Endodermal cell (in vitro differentiated cells): ENCODE results near the gene SMIM28. TPM values are rescaled to one million over a fixed set of nuclear protein-coding genes. Genes with fewer than 3 reads are reported as not detected.

Experiments used
- DNase-seq: peaks from one replicate; pipeline ENCODE4 v3.0.0-alpha.2; 2017
- H3K27ac ChIP-seq: 2 replicates; pipeline ENCODE4 v1.5.1; 2013; ENCODE audit warnings: mild to moderate bottlenecking, low read depth, low read length, moderate library complexity
- H3K27me3 ChIP-seq: 2 replicates; pipeline ENCODE4 v1.6.1; 2013; ENCODE audit warnings: mild to moderate bottlenecking, low read length, moderate library complexity; ENCODE audit not compliant: insufficient read depth, control insufficient read depth, poor library complexity, severe bottlenecking
- H3K36me3 ChIP-seq: 2 replicates; pipeline ENCODE4 v1.7.0; 2013; ENCODE audit warnings: mild to moderate bottlenecking, low read length, moderate library complexity; ENCODE audit not compliant: control insufficient read depth, insufficient read depth
- H3K4me1 ChIP-seq: one replicate; pipeline ENCODE4 v1.7.0; 2013; ENCODE audit warnings: low read length; ENCODE audit not compliant: control insufficient read depth, insufficient read depth
- H3K4me3 ChIP-seq: 2 replicates; pipeline ENCODE4 v1.5.1; 2013; ENCODE audit warnings: mild to moderate bottlenecking, low read length, moderate library complexity
- H3K9ac ChIP-seq: 2 replicates; pipeline ENCODE4 v1.6.1; 2013; ENCODE audit warnings: mild to moderate bottlenecking, low read length, moderate library complexity; ENCODE audit not compliant: poor library complexity, severe bottlenecking; ENCODE audit errors: extremely low read depth
- H3K9me3 ChIP-seq: 2 replicates; pipeline ENCODE4 v1.6.1; 2013; ENCODE audit warnings: mild to moderate bottlenecking, low read length, moderate library complexity; ENCODE audit not compliant: control insufficient read depth
- H3K27ac Mint-ChIP-seq: 2 replicates; pipeline ENCODE4 v1.8.0; 2020; ENCODE audit warnings: mixed read lengths
- H3K27me3 Mint-ChIP-seq: 2 replicates; pipeline ENCODE4 v1.8.0; 2021; ENCODE audit warnings: mild to moderate bottlenecking, mixed read lengths; ENCODE audit not compliant: insufficient read depth
- H3K36me3 Mint-ChIP-seq: 2 replicates; pipeline ENCODE4 v1.8.0; 2020; ENCODE audit warnings: low read depth, mixed read lengths
- H3K4me1 Mint-ChIP-seq: 2 replicates; pipeline ENCODE4 v1.8.0; 2020; ENCODE audit warnings: mixed read lengths
- H3K4me3 Mint-ChIP-seq: 2 replicates; pipeline ENCODE4 v1.8.0; 2020; ENCODE audit warnings: mild to moderate bottlenecking, moderate library complexity, mixed read lengths
- H3K9me3 Mint-ChIP-seq: 2 replicates; pipeline ENCODE4 v1.8.0; 2020; ENCODE audit warnings: mild to moderate bottlenecking, mixed read lengths
- CTCF ChIP-seq: fragments of 200-600 bp; sonication (generic); conservative IDR thresholded peaks from 2 replicates; pipeline ENCODE4 v1.5.0; 2021; ENCODE audit warnings: antibody characterized with exemption, mild to moderate bottlenecking
- WGBS, 2 experiments: methylation state at CpG; one replicate each; pipeline versions ENCODE4 v1.1.5 to v1.1.7; 2013; ENCODE audit warnings: missing lambda C conversion rate in 2 of 2, mixed read lengths in 1 of 2; ENCODE audit not compliant: insufficient coverage in 1 of 2, insufficient read length in 1 of 2; 5-methylcytosine and 5-hydroxymethylcytosine counted together
- total RNA-seq, 2 donors: library from RNA; stranded (reverse); fragmentation: NEBNext Ultra II Directional in 1 of 2; extraction: Animal tissue kit (Norgen Biotek cat#: 25700) in 1 of 2; gene quantifications; 2 replicates in 1 of 2; 3 replicates in 1 of 2; pipeline ENCODE4 v1.2.1, GENCODE V29; 2021

SMIM28 gene
- total RNA-seq, 2 donors from 2014 or later = 0.33 TPM; not detected in 1

- H3K9ac ChIP-seq = no peak overlapping the region
- H3K9me3 ChIP-seq = no peaks in the 10 kb centered on the region
- H3K4me1 Mint-ChIP-seq = peaks cover 39% of the 10 kb centered on the region
- H3K27me3 Mint-ChIP-seq = no peaks in the 10 kb centered on the region
- no peak overlapping the region for H3K27ac Mint-ChIP-seq
- H3K4me1 ChIP-seq = peaks cover 15% of the 10 kb centered on the region
- DNase-seq = no peak
- no peak overlapping the region for H3K27ac ChIP-seq
- H3K9me3 Mint-ChIP-seq = peaks cover 9% of the 10 kb centered on the region
- no peak overlapping the region for H3K4me3 Mint-ChIP-seq
- peak; percentile 44 for TF ChIP-seq CTCF
- H3K36me3 Mint-ChIP-seq = no peaks in the 10 kb centered on the region
- H3K4me3 ChIP-seq = no peak overlapping the region
- H3K27me3 ChIP-seq = no peaks in the 10 kb centered on the region
- H3K36me3 ChIP-seq = no peaks in the 10 kb centered on the region
Observed at GRCh38 chr6:138372711-138373463, 4.8 kb upstream of the SMIM28 start.

GRCh38 chr6:138374230-138374629 lies 3.5 kb upstream of the SMIM28 start:
- DNase-seq = no peak
- no peak overlapping the region for H3K27ac ChIP-seq
- no peaks in the 10 kb centered on the region for H3K27me3 ChIP-seq
- H3K9ac ChIP-seq = no peak overlapping the region
- TF ChIP-seq CTCF = no peak
- Mint-ChIP-seq H3K36me3 (no peaks in the 10 kb centered on the region), H3K4me1 (peaks cover 49% of the 10 kb centered on the region), H3K27me3 (no peaks in the 10 kb centered on the region), H3K4me3 (no peak overlapping the region), H3K9me3 (no peaks in the 10 kb centered on the region), H3K27ac (no peak overlapping the region)
- no peak overlapping the region for H3K4me3 ChIP-seq
- no peaks in the 10 kb centered on the region for H3K36me3 ChIP-seq
- peaks cover 17% of the 10 kb centered on the region for H3K4me1 ChIP-seq
- no peaks in the 10 kb centered on the region for H3K9me3 ChIP-seq

- no peak overlapping the region for H3K9ac ChIP-seq
- H3K4me3 ChIP-seq = no peak overlapping the region
- Mint-ChIP-seq H3K27me3 (no peaks in the 10 kb centered on the region), H3K9me3 (no peaks in the 10 kb centered on the region), H3K4me1 (peaks cover 46% of the 10 kb centered on the region), H3K27ac (no peak overlapping the region), H3K4me3 (no peak overlapping the region), H3K36me3 (no peaks in the 10 kb centered on the region)
- no peaks in the 10 kb centered on the region for H3K9me3 ChIP-seq
- H3K27ac ChIP-seq = no peak overlapping the region
- peaks cover 17% of the 10 kb centered on the region for H3K4me1 ChIP-seq
- 91 to 100% methylated on average over 1 to 2 of the region's 2 CpGs for WGBS, 2 experiments
- no peaks in the 10 kb centered on the region for H3K27me3 ChIP-seq
- no peak for TF ChIP-seq CTCF
- no peak for DNase-seq
- no peaks in the 10 kb centered on the region for H3K36me3 ChIP-seq
Observed at GRCh38 chr6:138374815-138375214, 2.9 kb upstream of the SMIM28 start.
